Ishikawa (cell line): Measurements from ENCODE around the gene ARCN1.

ENCODE experiments used
- CEBPB ChIP-seq: IDR thresholded peaks from 2 replicates; pipeline ENCODE4 v1.6.1; 2012
- CREB1 ChIP-seq: IDR thresholded peaks from 2 replicates; pipeline ENCODE4 v1.6.1; 2012; ENCODE audit warnings: low read depth
- EGR1 ChIP-seq: IDR thresholded peaks from 2 replicates; pipeline ENCODE4 v1.6.1; 2012
- EP300 ChIP-seq: IDR thresholded peaks from 2 replicates; pipeline ENCODE4 v1.6.1; 2012; ENCODE audit warnings: borderline replicate concordance
- FOXM1 ChIP-seq: IDR thresholded peaks from 2 replicates; pipeline ENCODE4 v1.6.1; 2012; ENCODE audit warnings: low read depth, borderline replicate concordance
- MAX ChIP-seq: IDR thresholded peaks from 2 replicates; pipeline ENCODE4 v1.6.1; 2012
- NFIC ChIP-seq: IDR thresholded peaks from 2 replicates; pipeline ENCODE4 v1.6.1; 2012
- RAD21 ChIP-seq: IDR thresholded peaks from 2 replicates; pipeline ENCODE4 v1.6.1; 2012; ENCODE audit warnings: low read depth
- REST ChIP-seq: IDR thresholded peaks from 2 replicates; pipeline ENCODE4 v1.6.1; 2012; ENCODE audit warnings: low read depth, mild to moderate bottlenecking
- ZBTB7A ChIP-seq: IDR thresholded peaks from 2 replicates; pipeline ENCODE4 v1.6.1; 2012; ENCODE audit warnings: low read depth

- TF ChIP-seq CREB1 (no peak), EP300 (no peak), NFIC (peak; percentile 69), REST (no peak), CEBPB (no peak), MAX (no peak), ZBTB7A (no peak), EGR1 (no peak), RAD21 (no peak), FOXM1 (no peak)
Measured at GRCh38 chr11:118530180-118530682, 42.0 kb upstream of the ARCN1 start.
